ENCODE results near the gene VAV3. TPM values are rescaled to one million over a fixed set of nuclear protein-coding genes. Genes with fewer than 3 reads are reported as not detected.

The VAV3 gene, protein sequence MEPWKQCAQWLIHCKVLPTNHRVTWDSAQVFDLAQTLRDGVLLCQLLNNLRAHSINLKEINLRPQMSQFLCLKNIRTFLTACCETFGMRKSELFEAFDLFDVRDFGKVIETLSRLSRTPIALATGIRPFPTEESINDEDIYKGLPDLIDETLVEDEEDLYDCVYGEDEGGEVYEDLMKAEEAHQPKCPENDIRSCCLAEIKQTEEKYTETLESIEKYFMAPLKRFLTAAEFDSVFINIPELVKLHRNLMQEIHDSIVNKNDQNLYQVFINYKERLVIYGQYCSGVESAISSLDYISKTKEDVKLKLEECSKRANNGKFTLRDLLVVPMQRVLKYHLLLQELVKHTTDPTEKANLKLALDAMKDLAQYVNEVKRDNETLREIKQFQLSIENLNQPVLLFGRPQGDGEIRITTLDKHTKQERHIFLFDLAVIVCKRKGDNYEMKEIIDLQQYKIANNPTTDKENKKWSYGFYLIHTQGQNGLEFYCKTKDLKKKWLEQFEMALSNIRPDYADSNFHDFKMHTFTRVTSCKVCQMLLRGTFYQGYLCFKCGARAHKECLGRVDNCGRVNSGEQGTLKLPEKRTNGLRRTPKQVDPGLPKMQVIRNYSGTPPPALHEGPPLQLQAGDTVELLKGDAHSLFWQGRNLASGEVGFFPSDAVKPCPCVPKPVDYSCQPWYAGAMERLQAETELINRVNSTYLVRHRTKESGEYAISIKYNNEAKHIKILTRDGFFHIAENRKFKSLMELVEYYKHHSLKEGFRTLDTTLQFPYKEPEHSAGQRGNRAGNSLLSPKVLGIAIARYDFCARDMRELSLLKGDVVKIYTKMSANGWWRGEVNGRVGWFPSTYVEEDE
- 35.3 and 39.2 TPM in 2 replicates for total RNA-seq (2013; cell fraction: nucleolus; rRNA removed)
- total RNA-seq (2014; rRNA removed) (3.2 and 4.3 TPM in 2 replicates), total RNA-seq (2014; rRNA removed; fragmentation: Illumina TruSeq; extraction: Trizol) (5.5 and 6.4 TPM in 2 replicates), total RNA-seq (2021) (4.7 and 5.3 TPM in 2 replicates), polyA plus RNA-seq (2011; rRNA removed) (3.5 and 4.8 TPM in 2 replicates), polyA plus RNA-seq (2014; fragmentation: Illumina TruSeq; extraction: Trizol) (4.1 and 5.6 TPM in 2 replicates), polyA plus RNA-seq (2014; fragmentation: Nextera tagmentation; extraction: Ambion mirVana) (1 to 10 TPM; 1.3 TPM), polyA plus RNA-seq (2014; rRNA removed) (2.2 and 2.5 TPM in 2 replicates), polyA plus RNA-seq (2016; fragmentation: Nextera tagmentation; extraction: Ambion mirVana) (1 to 10 TPM in 1 of 2 experiments, under 1 TPM in 1; 0.84 to 4.3 TPM), polyA minus RNA-seq (2011; rRNA and poly(A)+ RNA removed) (3.5 and 5.6 TPM in 2 replicates), Bru-seq, nascent RNA (percentile 49 among the genes with signal in this experiment), BruChase-seq, experiment 1, labeled RNA remaining after a 6-hour chase (percentile 33 among the genes with signal in this experiment), BruChase-seq, experiment 2, labeled RNA remaining after a 2-hour chase (percentile 36 among the genes with signal in this experiment)
- polyA plus RNA-seq (2011; ENCODE audit: low read depth), result 0.49 TPM
- 1.6 TPM in 2 replicates for polyA plus RNA-seq (2011; cell fraction: cytosol; rRNA removed)
- 2.5 and 3.5 TPM in 2 replicates for polyA plus RNA-seq (2011; cell fraction: nucleus; rRNA removed)
- 0.60 and 1.3 TPM in 2 replicates for polyA plus RNA-seq (2012)
- 2.1 and 2.8 TPM in 2 replicates for polyA minus RNA-seq (2011; cell fraction: cytosol; rRNA and poly(A)+ RNA removed)
- polyA minus RNA-seq (2011; cell fraction: nucleus; rRNA and poly(A)+ RNA removed), result 8.3 and 16.7 TPM in 2 replicates
- long read RNA-seq, experiment 1, partial matches to known transcripts, result 1 of 2 reads
- long read RNA-seq, experiment 1, other reads (novel, unspliced or antisense), result 1 of 2 reads
- long read RNA-seq, experiment 2, partial matches to known transcripts, result 2 of 7 reads
- long read RNA-seq, experiment 2, other reads (novel, unspliced or antisense), result 5 of 7 reads

DNA sequence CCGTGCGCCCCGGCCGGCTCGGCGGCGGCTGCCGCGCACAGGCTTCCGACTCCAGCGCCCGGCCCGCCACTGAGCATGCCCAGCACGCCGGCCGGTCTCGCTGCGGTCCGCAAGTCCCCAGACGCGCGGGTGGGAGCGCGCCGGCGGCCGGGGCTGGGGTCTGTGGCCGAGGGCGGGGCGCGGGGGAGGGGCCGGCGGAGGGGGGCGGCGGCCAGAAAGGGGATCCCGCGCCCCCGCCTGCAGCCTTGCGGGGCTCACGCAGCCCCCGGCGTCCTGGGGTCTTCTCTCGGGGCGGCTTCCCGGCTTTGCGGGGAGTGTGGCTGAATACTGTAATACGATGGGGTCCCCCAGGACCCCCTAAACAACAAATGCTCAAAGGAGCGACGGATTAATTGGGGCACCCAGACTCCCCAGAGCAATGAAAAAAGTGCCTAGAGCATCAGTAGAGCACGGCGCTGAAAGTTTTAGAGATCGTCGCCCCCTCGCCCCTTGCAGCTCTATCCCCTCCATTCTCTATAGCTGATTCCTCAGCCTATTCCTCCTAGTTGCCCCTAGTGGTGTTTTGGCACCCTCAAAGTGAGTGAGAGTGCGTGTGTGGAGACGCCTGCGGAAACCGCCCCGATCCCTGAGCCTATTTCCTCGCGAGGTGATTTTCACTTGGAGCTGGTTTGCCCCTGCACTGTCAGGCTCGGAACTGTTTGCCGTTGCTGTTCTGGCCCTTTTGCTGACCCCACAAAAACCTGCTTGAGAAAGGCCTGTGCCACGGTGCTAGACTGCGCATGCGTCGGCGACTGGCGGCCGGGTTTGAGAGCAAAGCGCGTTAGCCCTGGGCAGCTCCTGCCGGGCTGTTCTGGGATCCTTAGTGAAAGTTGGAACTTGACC is at the start of gene VAV3:
Gene VAV3, minus strand, starts transcription at position 71 of the 882 bp plus-strand sequence. CDS start 311 bp downstream, outside the sequence.
- H3K9ac ChIP-seq (ENCODE audit: control insufficient read depth, insufficient read depth, low read length), result peak within 1 kb of the TSS; percentile 35
- in situ Hi-C loops (cut with MboI), result loop anchor here (10.0 kb wide), 1 partner anchor 181 kb away; no protein-coding TSS in a partner anchor
- intact Hi-C loops (cut with micrococcal nuclease; ENCODE audit: unreplicated experiment), result loop anchor here (2.0 kb wide), 2 partner anchors 159 to 183 kb away; no protein-coding TSS in a partner anchor
- POLR2A ChIA-PET, result interaction anchor here (0.5 kb wide), 1 partner anchor 640 kb away, joined by 4 read pairs; no protein-coding TSS in a partner anchor
- ATAC-seq, result peak; percentile 52
- CTCF ChIA-PET, result interaction anchor here (0.9 to 2.2 kb wide), 3 partner anchors 20 to 160 kb away, joined by 3 to 8 read pairs (median 3); no protein-coding TSS in a partner anchor
- H3K4me2 ChIP-seq (ENCODE audit: control insufficient read depth, insufficient read depth), result peak within 1 kb of the TSS; percentile 90
- TF ChIP-seq NRF1 (conservative IDR thresholded peaks at IDR 0.05; ENCODE audit: low read depth, low read length) (peak; percentile 35; the same call in 1 of the 2 replicates), RAD21 (IDR thresholded peaks at IDR 0.05; ENCODE audit: insufficient read depth, low read depth, low read length) (0 out of 2 replicates have a peak, but pooled peaks have one; percentile 11), TAF1 (IDR thresholded peaks at IDR 0.05; ENCODE audit: borderline replicate concordance, low read depth, low read length) (no peak), IKZF1 (conservative IDR thresholded peaks at IDR 0.05) (peak; percentile 5; the same call in 1 of the 2 replicates)
- TF ChIP-seq, protein P1, sequence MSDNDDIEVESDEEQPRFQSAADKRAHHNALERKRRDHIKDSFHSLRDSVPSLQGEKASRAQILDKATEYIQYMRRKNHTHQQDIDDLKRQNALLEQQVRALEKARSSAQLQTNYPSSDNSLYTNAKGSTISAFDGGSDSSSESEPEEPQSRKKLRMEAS (IDR thresholded peaks at IDR 0.05; ENCODE audit: low read depth, low read length), result no peak
- TF ChIP-seq, protein P2, sequence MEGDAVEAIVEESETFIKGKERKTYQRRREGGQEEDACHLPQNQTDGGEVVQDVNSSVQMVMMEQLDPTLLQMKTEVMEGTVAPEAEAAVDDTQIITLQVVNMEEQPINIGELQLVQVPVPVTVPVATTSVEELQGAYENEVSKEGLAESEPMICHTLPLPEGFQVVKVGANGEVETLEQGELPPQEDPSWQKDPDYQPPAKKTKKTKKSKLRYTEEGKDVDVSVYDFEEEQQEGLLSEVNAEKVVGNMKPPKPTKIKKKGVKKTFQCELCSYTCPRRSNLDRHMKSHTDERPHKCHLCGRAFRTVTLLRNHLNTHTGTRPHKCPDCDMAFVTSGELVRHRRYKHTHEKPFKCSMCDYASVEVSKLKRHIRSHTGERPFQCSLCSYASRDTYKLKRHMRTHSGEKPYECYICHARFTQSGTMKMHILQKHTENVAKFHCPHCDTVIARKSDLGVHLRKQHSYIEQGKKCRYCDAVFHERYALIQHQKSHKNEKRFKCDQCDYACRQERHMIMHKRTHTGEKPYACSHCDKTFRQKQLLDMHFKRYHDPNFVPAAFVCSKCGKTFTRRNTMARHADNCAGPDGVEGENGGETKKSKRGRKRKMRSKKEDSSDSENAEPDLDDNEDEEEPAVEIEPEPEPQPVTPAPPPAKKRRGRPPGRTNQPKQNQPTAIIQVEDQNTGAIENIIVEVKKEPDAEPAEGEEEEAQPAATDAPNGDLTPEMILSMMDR (IDR thresholded peaks at IDR 0.05 in 2 of 3, conservative IDR thresholded peaks at IDR 0.05 in 1 of 3; ENCODE audit: control insufficient read depth in 2 of 3, extremely low read depth in 1 of 3, insufficient read depth in 1 of 3, low read depth in 3 of 3, low read length in 3 of 3), result 0 out of 6 replicates have a peak, but pooled peaks of 2 of the 3 experiments have one; percentile 6 to 15
- H3K27me3 ChIP-seq (replicated peaks in 1 of 2; ENCODE audit: control insufficient read depth in 2 of 2, insufficient read depth in 2 of 2, low read length in 1 of 2), result no peaks in the 10 kb centered on the region; a peak in 1 of 4 replicates
- peak within 1 kb of the TSS; percentile 87 for H3K4me3 ChIP-seq
- peak within 1 kb of the TSS; percentile 62 for H2AFZ ChIP-seq (ENCODE audit: control insufficient read depth, low read depth, low read length)
- no TSS peak for BruUV-seq (replicated peaks)
- no peak for FAIRE-seq
- H3K4me1 ChIP-seq (ENCODE audit: control insufficient read depth, insufficient read depth, low read length), result peaks cover 10% of the 10 kb centered on the region
- H3K27ac ChIP-seq (ENCODE audit: control insufficient read depth, insufficient read depth), result peak within 1 kb of the TSS; percentile 48
- no peaks in the 10 kb centered on the region; the same call in 1 of the 2 replicates for H3K79me2 ChIP-seq (ENCODE audit: control insufficient read depth, insufficient read depth, low read length)
- no peaks in the 10 kb centered on the region for H3K36me3 ChIP-seq (ENCODE audit: control insufficient read depth in 2 of 2, insufficient read depth in 2 of 2, low read length in 1 of 2)
- SMC1A ChIA-PET (ENCODE audit: uncharacterized antibody, unreplicated experiment), result interaction anchor here (0.7 kb wide), 1 partner anchor 11 kb away, joined by 4 read pairs; no protein-coding TSS in a partner anchor
- RAD21 ChIA-PET (ENCODE audit: unreplicated experiment), result interaction anchor here (1.0 to 2.9 kb wide), 3 partner anchors 31 to 183 kb away, joined by 3 to 15 read pairs (median 14); no protein-coding TSS in a partner anchor
- no peak for DNase-seq (ENCODE audit: low read depth, low spot score)
- 3% methylated on average over 48 of the region's 73 CpGs for WGBS (ENCODE audit: insufficient coverage, insufficient replicate concordance, low lambda C conversion rate, missing lambda C conversion rate)
- H4K20me1 ChIP-seq (ENCODE audit: control insufficient read depth, insufficient read depth), result no peaks in the 10 kb centered on the region
- H3K9me3 ChIP-seq (replicated peaks; ENCODE audit: control insufficient read depth, insufficient read depth, low read length), result no peaks in the 10 kb centered on the region

Data from GM12878 (cell line).